ENCODE results near the gene LHPP.

Gene LHPP

DNA sequence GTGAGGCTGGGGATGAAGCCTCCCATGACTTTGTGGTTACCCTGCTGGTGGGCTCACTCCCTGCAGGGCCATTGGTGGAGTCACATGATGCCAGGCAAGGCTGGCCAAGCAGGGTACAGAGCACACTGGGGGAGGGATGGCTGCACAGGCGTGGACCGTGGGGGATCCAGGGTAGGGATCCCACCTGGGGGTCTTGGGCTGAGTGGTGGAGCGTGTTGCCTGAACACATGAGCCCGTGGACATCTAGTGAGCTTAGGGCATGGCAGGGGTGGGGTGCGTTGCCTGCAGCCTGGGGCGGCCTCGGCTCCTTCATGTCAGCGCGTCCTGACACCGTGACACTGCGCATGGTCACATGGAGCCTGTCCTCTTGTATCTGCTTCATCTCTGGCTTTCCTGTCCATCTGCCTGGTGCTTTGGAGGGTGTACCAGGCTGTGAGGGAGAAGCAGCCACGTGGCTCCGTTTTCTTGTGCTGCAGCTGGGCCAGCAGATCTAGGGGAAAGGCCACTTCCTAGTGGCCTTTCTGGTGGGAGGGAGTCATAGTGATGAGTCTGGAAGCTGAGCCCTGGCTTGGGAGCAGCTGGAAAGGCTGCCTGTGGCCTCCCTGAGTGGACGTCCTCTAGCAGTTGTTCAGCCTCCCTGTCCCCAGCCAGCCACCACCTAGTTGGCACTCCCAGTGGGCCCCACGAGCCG, 96.2 kb downstream of the LHPP start:
- Histone ChIP-seq H3K27ac (replicated peaks) (no peak overlapping the region), H3K4me3 (replicated peaks; ENCODE audit: insufficient read depth, low read length) (no peak overlapping the region), H3K27me3 (ENCODE audit: insufficient read depth, poor library complexity, severe bottlenecking) (no peaks in the 10 kb centered on the region)
- TF ChIP-seq GABPA (IDR thresholded peaks at IDR 0.05; ENCODE audit: low read depth) (no peak), SPI1 (IDR thresholded peaks at IDR 0.05; ENCODE audit: borderline replicate concordance, low read depth) (no peak), POLR2AphosphoS5 (IDR thresholded peaks at IDR 0.05; ENCODE audit: low read depth) (no peak)
- TF ChIP-seq, protein P1, sequence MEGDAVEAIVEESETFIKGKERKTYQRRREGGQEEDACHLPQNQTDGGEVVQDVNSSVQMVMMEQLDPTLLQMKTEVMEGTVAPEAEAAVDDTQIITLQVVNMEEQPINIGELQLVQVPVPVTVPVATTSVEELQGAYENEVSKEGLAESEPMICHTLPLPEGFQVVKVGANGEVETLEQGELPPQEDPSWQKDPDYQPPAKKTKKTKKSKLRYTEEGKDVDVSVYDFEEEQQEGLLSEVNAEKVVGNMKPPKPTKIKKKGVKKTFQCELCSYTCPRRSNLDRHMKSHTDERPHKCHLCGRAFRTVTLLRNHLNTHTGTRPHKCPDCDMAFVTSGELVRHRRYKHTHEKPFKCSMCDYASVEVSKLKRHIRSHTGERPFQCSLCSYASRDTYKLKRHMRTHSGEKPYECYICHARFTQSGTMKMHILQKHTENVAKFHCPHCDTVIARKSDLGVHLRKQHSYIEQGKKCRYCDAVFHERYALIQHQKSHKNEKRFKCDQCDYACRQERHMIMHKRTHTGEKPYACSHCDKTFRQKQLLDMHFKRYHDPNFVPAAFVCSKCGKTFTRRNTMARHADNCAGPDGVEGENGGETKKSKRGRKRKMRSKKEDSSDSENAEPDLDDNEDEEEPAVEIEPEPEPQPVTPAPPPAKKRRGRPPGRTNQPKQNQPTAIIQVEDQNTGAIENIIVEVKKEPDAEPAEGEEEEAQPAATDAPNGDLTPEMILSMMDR (IDR thresholded peaks at IDR 0.05; ENCODE audit: insufficient read depth, low read length) = no peak
- TF ChIP-seq, protein P2, sequence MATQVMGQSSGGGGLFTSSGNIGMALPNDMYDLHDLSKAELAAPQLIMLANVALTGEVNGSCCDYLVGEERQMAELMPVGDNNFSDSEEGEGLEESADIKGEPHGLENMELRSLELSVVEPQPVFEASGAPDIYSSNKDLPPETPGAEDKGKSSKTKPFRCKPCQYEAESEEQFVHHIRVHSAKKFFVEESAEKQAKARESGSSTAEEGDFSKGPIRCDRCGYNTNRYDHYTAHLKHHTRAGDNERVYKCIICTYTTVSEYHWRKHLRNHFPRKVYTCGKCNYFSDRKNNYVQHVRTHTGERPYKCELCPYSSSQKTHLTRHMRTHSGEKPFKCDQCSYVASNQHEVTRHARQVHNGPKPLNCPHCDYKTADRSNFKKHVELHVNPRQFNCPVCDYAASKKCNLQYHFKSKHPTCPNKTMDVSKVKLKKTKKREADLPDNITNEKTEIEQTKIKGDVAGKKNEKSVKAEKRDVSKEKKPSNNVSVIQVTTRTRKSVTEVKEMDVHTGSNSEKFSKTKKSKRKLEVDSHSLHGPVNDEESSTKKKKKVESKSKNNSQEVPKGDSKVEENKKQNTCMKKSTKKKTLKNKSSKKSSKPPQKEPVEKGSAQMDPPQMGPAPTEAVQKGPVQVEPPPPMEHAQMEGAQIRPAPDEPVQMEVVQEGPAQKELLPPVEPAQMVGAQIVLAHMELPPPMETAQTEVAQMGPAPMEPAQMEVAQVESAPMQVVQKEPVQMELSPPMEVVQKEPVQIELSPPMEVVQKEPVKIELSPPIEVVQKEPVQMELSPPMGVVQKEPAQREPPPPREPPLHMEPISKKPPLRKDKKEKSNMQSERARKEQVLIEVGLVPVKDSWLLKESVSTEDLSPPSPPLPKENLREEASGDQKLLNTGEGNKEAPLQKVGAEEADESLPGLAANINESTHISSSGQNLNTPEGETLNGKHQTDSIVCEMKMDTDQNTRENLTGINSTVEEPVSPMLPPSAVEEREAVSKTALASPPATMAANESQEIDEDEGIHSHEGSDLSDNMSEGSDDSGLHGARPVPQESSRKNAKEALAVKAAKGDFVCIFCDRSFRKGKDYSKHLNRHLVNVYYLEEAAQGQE (IDR thresholded peaks at IDR 0.05; ENCODE audit: insufficient replicate concordance, low read depth) = no peak
- no peak for DNase-seq (ENCODE audit: low read depth in 1 of 2, low spot score in 1 of 2)

DNA sequence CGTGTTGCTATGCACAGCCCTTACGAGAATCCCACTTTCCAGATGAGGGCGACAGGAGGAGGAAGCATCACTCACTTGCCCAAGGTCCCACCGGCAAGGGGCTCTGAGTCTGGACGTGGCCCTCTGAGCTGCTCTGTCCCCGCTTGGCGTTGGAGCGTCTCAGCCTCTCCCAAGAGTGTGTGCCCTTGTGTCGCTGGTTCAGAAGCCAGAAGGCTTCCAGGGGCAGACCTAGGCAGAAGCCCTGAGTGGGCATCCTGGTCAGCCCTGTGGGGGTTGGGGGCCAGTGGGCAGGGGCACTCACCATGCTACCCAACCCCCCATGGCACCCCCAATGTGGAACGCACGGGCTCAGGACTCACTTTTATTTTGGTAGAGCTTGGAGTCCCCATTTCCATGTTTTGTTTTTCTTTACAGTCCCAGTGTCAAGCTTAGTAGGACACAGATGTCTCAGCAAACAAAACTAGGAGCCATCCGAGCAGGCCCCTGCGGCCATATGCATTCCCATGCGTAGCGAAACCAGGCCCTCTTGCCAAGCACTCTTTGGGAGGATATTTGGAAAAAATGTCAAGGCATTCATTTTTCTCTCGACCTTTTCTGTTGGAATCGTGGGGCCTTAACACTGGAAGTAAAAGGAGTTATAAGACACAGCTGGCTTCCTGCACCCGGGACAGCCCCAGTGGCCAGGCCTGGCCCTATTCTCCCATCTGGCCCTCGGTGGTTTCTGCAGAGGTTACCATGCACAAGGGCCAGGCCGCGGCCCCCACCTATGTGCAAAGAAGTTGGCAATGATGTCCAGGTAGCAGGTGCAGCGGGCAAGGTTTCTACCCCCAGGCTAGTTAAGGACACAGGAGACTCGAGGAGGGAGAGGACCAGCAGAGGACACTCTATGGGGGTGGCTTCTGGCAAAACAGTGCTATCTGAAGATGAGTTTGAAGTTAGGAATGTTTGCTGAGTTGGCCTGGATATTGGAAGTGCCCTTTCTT, 97.0 kb downstream of the LHPP start:
- Histone ChIP-seq H3K27ac (replicated peaks) (no peak overlapping the region), H3K27me3 (ENCODE audit: insufficient read depth, poor library complexity, severe bottlenecking) (no peaks in the 10 kb centered on the region), H3K4me3 (replicated peaks; ENCODE audit: insufficient read depth, low read length) (no peak overlapping the region)
- DNase-seq (ENCODE audit: low read depth in 1 of 2, low spot score in 1 of 2) = no peak
- no peak for TF ChIP-seq GABPA (IDR thresholded peaks at IDR 0.05; ENCODE audit: low read depth)
- TF ChIP-seq, protein P1 (IDR thresholded peaks at IDR 0.05; ENCODE audit: insufficient read depth, low read length) = no peak
- no peak for TF ChIP-seq POLR2AphosphoS5 (IDR thresholded peaks at IDR 0.05; ENCODE audit: low read depth)
- TF ChIP-seq, protein P2 (IDR thresholded peaks at IDR 0.05; ENCODE audit: insufficient replicate concordance, low read depth) = no peak
- TF ChIP-seq SPI1 (IDR thresholded peaks at IDR 0.05; ENCODE audit: borderline replicate concordance, low read depth) = no peak

DNA sequence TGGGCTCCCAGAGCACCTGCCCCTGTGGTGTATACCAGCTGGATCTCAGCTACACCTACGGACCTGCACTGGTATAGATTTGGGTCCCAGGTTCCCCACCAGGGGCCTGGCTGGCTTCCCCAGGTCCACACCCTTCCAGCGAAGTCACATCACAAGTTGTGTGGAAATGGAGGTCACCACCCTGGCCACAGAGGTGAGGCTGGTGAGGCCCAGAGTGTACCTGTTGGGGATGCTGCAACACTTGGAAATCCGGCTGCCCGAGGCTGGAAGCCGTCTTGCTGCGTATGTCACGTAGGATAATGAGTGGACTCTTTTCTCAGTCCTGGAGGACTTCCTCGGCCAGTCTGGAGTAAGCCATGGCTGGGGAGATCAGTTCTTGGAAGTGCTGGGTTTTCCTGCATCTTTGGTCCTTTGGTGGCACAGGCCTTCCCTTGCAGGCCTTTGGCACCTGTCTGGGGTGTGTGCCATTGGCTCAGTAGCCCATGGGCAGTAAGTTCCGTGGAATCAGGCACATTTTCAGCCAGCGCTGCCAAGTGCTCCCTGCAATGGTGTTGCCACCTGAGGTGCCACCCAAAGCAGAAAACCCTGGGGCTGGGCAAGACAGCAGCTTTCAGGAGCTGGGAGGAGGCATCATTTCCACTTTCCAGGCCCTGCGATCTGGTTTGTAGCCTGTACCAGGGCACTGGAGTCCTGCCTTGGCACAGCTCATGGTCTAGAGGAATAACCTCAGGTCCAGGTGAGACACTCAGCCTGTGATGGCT, 97.9 kb downstream of the LHPP start:
- no peak overlapping the region for H3K27ac ChIP-seq (replicated peaks)
- no peaks in the 10 kb centered on the region for H3K27me3 ChIP-seq (ENCODE audit: insufficient read depth, poor library complexity, severe bottlenecking)
- no peak overlapping the region for H3K4me3 ChIP-seq (replicated peaks; ENCODE audit: insufficient read depth, low read length)
- TF ChIP-seq GABPA (IDR thresholded peaks at IDR 0.05; ENCODE audit: low read depth) (no peak), POLR2AphosphoS5 (IDR thresholded peaks at IDR 0.05; ENCODE audit: low read depth) (no peak), SPI1 (IDR thresholded peaks at IDR 0.05; ENCODE audit: borderline replicate concordance, low read depth) (no peak)
- TF ChIP-seq, protein P1 (IDR thresholded peaks at IDR 0.05; ENCODE audit: insufficient read depth, low read length) = no peak
- TF ChIP-seq, protein P2 (IDR thresholded peaks at IDR 0.05; ENCODE audit: insufficient replicate concordance, low read depth) = no peak
- DNase-seq (ENCODE audit: low read depth in 1 of 2, low spot score in 1 of 2) = no peak
